HPDE6-E6E7 (cell line): ENCODE measurements around the gene EHD3.

ENCODE experiments used
- DNase-seq: peaks from one replicate; pipeline ENCODE4 v3.0.0; 2011; ENCODE audit warnings: missing footprints; ENCODE audit errors: extremely low spot score

EHD3 gene

DNA sequence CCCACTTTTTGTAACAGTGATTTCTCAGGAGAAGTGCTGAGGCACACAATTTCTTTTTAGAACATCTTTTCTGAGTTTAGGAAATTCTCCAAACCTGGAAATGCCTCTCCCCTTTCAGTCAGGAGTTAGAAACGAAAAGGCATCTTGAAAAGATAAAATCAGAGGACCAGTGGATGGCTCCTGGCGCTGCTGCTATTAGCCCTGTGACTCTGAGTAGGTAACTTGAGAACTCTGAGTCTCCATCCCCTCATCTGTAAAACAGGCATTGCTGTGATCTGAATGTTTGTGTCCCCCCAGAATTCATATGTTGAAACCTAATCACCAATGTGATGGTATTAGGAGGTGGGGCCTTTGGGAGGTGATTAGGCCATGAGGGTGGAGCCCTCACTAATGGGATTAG, 50.2 kb downstream of the EHD3 start:
- DNase-seq = no peak

DNA sequence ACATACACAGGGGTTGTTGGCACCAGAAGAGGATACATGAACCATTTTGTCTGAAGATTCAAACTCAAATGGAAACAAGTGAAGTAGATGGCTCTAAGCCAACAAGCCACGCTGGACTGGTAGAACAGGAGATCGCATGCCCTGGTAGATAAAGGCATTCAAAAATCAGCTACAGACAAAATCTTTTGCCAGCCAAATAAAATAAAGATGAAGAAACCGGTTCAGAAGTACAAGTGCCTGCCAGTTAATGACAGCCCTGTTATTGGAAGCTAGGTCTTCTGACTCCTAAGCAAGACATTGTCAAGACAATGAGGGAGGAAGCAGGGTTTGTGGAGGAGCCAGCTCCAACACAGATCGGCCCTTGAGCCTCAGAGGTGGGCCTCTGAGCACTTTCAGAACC, 52.3 kb downstream of the EHD3 start:
- no peak for DNase-seq

DNA sequence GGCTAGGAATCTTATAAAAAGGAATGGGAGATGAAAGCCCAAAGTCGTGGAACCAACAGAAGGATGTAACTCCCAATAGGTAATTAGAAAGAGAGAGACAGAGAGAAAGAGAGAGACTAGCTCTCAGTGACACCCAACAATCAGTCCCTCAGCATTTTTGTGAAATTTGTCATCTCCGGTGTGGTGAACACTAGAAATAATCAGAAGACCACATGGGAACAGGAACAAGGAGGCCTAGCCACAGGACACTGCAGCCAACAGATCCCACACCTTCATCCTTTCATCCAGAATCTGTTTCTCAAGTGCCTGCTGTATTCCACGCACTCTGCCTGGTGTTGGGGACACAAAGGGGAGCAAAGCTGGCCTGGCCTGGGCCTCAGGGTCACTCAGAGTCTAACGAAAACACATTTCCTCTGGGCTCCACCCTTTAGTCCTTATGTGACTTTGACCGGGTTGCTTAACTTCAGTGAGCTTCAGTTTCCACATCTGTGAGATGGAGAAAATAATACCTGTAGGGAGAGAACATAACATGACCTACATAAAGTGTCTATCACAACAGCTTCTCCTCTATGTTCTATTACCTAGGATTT, 53.1 kb downstream of the EHD3 start:
- DNase-seq = no peak

DNA sequence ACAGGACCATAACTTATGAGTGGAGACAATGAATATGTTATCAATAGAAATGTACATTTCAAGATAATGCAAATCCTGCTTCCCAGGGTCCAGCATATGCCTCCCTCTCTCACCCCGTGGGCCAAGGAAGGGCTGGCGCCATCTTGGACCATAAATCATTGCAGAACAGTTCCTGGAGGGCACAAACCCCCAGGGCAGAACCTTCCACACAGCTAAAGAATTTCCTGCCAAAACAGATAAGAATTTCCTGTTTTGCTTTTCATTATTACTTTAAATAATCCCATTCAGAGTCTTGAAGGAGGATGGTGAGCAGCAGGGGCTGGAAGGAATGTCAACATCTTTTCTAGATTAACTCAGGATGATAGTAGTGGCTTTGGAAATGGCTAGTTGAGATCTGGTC, 53.7 kb downstream of the EHD3 start:
- DNase-seq = no peak

DNA sequence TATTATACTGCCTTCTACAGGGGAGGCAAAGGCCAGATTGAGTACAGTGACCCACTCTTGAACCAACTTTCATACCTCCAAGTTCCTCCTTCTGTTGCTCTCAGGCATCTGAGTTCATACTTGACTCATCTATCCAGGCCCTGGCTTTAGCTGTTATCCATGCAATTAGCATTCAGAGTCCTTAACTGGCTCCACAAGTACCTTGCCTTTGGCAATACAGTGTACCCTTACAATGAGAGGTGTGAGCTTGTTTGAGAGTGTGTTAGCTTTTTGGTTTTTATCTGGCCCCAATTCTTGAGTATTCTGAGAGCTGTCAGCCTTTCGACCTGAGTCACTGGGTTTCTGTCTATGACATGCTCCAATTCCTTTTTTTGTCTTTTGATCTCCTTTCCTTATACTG, 60.2 kb downstream of the EHD3 start:
- no peak for DNase-seq

DNA sequence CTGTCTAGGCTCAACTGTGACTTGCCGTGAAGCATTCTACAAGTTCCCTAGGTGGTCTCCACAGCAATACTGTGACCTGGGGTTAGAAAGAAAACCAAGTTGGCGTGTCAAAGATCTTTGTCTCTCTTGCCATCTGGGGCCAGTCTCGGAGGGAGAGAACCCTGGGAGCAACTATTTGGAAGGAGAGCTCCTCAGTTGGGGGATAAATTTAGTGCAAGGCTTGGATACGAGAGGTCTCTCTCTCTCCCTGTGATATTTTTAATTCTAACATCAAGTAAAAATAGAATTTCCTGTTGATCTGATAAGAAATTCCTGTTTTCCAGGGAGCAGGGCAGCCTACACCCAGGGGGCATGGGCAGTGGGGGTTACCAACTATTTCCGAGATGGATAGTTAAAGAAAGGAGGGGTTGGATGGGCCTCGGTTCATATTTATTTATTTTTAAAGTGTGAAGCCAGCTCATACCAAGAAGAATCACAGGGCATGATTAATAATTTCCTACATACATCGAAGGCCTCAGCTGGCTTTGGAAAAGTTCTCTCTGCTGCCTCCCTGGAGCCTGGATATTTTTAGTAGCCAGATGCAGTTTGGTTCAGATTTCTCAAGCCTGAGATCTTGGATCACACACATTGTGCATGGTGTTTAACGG, 62.8 kb downstream of the EHD3 start:
- no peak for DNase-seq

DNA sequence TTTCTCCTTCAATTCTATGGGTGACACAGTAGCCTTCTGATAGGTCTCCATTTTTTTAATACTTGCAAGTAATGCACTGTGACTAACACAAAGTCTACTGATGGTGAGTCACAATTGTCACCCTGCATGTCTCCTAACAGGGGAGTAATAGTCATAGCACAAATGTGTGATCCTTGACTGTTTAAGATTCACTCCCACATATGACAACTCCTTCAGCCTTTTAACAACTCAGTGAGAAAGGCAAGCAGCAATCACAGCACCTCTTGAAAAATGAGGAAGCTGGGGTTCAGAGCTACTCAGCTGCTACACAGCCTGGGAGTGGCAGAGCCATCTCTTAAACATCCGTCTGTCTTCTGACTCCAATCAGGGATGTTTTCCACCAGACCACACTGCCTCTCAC, 63.8 kb downstream of the EHD3 start:
- no peak for DNase-seq

DNA sequence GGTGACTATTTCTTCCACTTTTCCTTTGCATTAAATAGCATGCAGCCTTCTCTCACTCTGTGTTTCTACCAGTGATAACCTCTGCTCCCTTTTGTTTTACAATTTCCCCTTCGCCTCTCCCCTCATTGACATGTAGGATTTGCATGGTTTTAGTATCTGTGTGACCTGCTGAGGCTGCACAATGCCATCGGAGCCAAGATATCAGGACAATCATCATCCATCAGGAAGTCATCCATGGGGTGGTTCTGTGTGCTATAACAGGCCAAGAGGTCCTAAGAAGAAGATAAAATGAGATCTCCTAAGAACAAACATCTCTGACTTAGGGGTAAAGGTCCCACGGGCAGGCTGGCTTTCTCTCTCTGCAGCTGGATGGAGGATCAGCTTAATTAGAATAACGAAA, 65.6 kb downstream of the EHD3 start:
- DNase-seq = no peak

DNA sequence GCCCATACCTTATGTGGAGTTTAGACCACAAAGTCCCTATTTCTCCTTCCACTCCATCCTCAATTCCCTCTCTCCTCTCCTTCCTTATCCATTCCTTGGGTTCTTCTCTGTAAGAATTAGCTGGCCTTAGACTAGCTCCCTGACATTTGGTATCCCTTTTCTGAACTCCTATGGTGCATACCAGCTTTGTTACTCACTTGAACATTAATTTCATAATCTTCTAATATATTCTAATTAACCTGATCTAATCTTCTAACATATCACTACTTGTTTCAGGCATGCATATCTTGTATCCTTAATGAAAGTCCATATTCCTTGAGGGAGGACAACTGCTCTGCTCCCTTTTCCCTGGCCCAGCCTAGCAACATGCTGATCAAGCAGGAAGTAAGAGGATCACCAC, 66.4 kb downstream of the EHD3 start:
- no peak for DNase-seq

DNA sequence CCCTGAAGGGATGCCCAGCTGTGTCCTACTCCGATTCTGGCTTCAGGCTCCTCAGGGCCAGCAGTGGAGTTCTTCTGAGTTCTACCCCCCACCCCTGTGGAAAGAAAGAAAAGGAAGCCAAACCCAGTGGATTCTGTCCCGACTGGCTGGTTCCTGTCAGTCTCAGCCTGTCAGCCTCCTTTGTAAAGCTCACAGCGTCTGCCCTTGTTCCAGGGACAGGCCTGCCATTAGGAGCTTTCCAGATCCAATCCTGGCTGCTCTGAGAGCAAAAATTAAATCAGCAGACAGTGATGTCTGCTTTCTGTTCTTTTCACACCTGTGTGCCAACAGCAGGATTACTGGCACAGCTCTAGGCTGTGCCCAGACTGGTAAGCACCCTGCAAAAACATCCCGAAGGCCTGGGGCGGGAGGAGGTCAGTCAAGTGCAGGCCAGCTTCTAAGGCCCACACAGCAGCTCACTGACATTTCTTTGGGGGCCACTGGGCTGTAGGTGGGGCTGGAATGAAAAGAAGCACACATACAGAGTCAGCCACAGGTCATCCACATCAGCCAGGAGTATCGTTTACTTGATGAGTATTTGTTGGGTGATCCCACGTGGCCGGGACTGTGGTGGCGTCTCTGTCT, 69.1 kb downstream of the EHD3 start:
- DNase-seq = no peak

DNA sequence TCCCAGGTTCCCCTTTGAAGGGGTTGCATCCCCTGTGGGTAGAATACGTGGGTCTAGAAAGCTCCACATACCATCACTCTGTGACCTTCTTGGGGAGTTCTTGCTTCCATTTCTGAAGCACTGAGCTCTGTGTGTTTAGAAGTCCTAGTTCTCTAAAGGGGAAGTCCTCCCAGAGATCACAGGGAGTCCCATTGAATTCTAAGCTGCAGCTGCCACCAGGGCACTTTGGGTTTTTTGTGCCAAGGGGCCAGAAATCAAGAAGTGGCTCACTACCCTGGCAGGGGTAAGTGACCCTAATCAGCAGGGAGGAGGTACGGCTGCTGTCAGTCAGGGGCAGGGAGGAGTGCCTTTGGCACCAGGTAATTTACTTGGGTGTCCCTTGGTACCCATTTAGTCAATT, 70.9 kb downstream of the EHD3 start:
- no peak for DNase-seq

DNA sequence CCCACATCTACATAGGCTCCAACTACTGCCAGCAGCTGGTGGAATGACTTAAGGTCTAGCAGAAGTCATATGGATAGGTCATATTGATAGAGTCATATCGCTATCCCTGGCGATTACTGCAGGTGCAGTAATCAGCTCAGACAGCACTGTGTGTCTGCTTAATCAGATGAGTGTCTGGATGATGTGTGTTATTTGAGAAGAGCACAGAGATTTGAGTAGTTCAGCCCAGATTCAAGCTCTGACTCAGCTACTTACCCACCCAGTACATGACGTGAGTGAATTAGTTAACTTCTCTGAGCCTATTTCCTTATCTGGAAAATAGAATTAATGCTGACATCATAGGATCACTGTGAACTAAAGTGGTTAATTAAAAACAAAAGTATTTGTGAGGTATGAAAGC, 78.9 kb downstream of the EHD3 start:
- DNase-seq = no peak

DNA sequence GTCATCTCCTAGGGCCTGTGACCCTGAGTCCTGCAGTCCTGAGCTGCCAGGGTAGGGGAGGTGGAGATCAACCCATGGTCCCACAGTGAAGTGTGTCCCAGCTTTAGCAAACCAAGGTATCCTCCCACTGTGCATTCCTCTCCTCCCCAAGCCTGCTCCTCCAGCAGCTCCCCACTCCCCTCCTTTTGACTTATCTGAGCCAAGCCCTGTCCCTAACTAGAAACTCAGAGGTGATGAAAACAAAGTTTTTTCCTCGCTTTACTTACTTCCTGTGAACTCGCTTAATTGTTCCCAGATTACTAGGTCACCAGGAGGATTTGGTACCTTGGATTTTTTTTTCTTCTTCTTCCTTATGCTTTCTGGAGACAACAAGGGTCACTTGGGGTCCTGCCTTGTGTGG, 80.8 kb downstream of the EHD3 start:
- DNase-seq = no peak

DNA sequence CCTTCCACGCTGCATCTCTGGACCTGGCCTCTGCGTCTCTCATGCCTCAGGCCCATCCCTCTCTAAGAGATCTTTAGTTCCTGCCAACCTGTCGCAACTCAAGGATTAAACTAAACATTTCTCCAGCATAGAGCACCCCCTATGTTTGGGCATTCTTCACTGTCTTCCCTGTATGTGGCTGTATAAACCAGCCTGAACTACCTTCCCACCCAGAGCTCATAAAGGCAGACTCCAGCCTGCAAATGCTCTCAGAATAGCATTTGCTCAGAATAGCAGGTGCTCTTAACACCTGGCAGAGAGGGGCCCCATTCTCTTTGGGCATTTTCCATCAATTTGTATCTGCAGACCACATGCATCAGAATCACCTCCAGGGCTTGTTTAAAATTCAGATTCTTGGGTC, 83.4 kb downstream of the EHD3 start:
- no peak for DNase-seq

DNA sequence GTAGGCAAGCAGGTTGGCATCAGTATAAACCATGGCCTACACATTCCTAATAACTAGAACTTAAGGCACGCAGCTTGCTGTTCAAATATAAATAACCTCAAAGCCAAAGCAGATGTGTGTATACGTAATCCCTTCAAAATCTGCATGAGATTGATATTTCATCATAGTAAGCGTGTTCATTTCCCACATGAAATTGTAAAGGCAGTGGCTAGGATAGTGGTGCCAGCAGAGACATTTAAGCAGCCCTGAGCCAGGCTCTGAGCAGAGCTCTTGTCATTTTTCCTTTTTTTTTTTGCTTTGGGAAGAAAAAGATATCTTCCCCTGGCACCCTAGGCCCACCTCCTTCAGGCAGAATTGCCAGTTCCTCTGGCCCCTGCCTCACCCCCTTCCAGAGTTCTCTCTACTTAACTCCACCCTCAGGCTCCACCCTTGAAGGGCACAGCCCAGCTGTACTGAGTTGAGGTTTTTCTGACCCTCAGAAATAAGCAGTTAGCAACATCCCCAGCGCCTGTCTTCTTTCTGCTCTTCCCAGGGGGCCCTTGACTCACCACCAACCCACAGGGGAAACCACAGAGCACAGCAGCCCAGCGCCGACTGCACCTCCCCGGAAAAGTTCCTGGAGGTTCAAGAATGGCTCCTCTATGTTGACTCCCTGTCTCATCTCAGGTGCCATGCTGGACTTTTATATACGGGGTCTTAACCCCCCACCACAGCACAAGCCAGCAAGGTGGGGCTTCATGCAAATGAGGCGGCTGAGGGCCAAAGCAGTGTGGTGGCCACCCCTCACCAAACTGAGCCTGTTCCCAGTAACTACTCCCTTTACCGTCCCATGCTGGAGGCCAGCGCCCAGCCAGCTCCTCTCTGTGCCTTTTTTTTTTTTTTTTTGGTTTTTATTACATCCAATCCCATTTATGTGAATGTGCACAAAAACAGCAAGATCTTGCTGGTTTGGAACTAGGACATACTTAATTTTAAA, 84.7 kb downstream of the EHD3 start:
- no peak for DNase-seq
